Hippocampal formation (tissue), 2 donors: Measurements from ENCODE around the gene SPACA7.

Experiments used
- DNase-seq, 2 donors: peaks; one replicate each; lab custom pipeline; 2025; lab: John Stamatoyannopoulos, UW

Gene SPACA7

DNA sequence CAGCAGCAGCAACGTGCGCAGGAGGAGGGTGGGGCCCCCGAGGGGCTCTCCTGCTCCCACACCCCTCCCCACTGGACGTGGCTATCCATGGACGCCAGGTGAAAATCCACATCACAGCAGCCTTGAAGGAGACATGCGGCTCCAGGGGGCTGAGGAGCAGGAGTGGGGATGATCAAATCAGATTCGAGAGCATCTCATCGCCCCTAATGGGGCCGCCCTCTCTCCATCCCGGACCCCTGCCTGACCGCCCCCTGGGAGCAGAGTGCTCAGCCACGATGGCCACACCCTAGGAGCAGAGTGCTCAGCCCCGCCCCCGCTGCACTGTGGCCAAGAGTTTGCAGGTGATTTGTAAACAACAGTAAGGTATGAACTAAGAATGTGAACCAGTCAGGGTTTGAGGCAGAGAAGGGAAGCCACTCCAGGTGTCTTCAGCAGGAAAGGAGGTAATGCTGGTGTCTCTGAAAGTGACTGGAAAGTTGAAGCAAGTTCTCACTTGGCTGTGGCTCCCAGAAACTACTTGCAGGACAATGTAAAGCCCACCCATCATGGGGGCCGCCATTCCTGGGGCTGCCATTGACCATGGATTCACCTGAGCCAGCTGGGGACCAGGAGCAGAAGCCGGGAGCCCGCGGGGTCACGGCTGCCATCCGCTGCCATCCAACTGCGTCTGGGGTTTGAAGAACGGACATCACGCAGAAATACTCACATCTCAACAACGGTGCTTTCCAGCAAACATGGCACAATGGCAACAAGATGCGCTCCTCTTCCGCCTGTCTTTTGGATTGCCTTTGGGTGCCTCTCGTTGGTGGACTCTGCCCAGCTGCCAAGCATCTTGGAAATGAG lies 71.8 kb downstream of the SPACA7 start:
- no peak for DNase-seq

- DNase-seq: no peak
Observed at GRCh38 chr13:112448621-112449544, 72.7 kb downstream of the SPACA7 start.

- DNase-seq: no peak
Observed at GRCh38 chr13:112449545-112449930, 73.4 kb downstream of the SPACA7 start.

DNA sequence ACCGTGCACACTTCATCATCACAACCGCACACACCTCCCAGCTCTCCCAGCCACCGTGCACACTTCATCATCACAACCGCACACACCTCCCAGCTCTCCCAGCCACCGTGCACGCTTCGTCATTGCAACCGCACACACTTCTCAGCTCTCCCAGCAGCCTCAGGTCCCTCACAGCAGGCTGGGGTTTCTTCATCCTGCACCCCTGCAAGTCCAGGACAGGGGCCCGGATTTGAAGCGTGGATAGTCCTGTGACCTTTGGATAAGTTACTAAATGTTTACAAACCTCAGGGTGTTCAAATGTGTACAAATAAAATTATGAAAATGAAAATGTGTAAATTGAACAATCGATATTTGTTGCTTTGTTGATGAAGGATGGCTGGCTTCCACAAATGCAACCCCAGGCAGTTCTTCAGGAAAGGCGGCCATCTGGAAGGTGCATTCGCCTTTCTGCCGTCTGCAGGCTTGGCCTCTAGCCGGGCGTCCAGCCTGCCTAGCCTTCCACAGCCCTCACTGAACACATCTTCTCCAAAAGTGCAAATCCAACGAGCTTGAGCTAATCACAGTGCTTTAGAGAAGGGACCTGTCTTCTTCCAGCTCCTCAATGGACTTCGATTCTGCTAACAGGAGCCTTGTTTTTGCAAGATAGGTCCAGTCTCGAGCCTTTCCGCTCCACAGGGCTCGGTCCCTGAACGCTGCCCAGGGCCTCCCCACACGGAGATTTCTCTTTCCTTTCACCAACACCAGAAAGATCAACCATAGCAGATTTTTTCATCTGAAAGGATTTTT lies 74.2 kb downstream of the SPACA7 start:
- DNase-seq: no peak

DNA sequence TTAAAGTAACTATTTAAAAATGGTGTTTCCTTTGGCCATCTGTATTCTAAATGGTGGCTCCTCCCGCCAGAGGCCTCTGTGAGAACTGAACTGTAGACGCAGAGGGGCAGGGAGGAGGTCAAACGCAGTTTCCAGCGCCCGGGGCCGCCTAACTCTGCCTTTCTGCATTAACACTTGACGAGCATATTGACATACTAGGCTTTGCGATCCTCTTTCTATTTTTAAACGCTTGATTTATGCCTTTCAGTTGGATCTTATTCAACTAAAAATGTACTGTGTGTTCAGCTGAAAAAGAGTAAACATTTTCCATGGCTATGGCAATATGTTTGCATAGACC lies 74.7 kb downstream of the SPACA7 start:
- DNase-seq: no peak

GRCh38 chr13:112451512-112452379 lies 75.6 kb downstream of the SPACA7 start:
- no peak for DNase-seq

DNA sequence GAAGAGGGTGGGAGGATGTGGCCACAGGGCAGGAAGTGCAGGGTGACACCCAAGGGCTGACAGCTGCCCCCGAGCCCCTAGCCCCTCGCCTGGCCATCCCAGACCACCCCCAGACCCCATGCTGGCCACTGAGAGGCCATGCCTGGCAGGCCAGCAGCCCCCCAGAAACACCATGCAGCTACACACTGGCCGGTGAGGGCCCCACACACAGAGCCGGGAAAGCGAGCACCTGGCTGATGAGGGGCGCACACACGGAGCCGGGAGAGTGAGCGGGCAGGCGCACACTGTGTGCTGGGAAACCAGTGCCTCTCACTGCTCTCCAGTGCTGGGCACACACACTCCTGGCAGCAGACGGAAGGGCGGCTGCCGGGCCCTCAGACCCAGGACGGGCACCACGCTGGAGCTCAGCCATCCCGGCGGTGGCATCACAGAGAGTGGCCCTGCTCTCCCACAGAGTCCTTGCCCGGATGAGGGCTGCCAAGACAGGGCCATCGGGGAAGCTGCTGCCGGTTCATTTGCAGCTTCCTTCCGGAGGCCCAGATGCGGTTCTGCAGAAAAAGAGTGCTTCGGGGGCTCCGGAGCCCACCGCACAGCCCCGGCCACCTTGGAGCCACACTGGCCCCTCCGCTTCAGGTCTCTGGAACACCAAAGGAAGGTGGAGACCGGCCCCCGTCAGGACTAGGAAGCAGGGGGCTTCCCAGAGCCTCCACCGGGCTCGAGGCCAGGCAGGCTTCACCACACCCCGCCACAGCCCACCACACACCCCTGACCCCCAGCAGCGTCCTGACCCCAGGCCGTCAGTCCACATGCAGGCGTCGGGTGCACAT lies 76.4 kb downstream of the SPACA7 start:
- DNase-seq: no peak

DNA sequence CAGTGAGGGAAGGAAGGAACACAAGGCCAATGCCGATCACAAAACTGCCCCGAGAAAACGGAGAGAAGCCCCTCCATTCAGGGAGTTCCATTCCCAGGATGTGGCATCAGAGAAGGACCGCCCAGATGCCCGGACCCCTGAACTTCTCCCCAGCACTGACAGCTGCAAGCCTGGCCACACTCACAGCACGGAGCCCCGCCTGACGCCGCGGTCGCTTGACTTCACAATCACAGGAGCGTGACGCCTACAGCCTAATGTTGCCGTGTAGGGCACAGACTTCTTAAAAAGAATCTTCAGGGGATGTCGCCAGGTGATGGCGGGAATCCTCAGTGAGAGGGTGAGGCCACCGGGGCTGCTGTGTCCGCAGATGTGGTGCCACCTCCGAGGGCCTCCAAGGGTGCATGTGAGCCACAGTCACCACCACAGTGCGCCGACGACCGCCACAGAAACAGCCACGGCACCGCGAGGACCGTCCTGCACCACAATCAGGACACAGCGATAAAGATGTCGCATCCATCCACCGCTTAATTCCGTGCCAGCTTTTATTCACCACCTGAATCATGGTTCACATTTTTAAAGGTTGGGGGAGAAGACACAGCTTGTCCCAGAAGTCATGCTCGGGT lies 77.2 kb downstream of the SPACA7 start:
- DNase-seq: no peak

DNA sequence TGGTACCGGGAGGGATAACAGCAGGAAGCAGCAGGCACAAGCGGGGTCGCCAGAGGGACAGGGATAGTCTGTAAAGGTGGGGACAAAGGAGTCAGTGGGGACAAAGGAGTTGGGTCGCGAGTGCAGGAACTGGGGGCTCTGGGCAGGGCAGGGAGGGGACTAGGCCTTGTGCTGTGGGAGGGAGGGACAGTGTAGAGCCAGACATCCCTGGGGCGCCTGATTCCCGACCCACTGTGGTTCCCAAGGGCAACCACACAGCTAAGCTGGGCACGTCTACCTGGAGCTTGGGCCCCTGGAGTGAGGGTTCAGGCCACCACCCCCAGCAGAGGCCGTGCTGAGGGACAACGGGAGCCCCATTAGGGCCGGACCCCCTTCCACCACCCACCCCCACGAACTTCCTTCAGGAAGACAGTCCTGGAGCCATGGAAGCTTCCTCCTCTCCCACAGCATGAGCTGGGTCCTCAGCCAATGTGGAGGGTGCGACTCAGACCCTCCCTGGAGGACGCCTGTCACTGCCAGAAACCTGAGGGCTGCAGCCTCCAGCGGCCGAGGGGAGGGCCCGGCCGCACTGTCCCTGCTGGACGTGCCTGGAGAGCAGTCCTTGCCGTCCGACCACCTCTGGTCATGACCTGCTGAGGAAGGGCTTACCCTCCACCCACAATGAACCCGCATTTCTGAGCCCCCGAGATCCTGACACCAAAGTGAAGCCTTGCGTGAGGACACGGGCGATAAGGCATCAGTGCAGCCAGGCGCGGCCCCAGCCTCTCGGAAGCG lies 77.9 kb downstream of the SPACA7 start:
- DNase-seq: no peak

DNA sequence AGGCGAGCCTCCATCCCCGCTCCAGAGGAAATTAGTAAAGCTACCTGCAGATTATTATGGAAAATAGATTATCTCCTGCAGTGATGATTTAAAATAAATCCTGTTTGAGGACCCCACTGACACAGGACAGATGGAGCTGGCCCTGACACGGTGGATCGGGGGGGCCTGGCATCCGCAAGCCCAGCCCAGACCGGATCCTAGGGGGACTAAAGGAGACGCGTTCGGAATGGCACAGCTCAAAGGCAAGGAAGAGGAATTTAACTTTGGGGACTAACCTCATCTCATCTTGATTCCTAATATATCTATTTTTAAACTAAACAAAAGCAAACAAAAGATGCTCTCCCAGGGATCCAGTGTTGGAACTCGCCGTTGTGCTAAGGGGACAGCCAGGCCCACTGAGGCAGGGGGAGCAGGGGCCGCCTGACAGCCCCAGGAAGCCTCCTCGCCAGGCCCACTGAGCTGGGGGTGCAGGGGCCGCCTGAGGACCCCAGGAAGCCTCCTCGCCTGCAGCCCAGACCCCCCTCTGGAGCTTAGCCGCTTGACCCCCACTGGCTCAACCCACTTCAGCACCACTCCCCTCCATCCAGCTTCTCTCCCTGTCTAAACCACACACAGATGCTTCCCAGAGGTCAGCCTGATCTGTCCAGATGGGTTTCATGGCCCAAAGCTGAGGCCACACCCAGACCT lies 78.6 kb downstream of the SPACA7 start:
- DNase-seq: no peak

- no peak for DNase-seq
Observed at GRCh38 chr13:112455476-112456059, 79.4 kb downstream of the SPACA7 start.

- no peak for DNase-seq
Observed at GRCh38 chr13:112456138-112457056, 80.2 kb downstream of the SPACA7 start.

GRCh38 chr13:112457081-112457480 lies 80.9 kb downstream of the SPACA7 start:
- DNase-seq: no peak

DNA sequence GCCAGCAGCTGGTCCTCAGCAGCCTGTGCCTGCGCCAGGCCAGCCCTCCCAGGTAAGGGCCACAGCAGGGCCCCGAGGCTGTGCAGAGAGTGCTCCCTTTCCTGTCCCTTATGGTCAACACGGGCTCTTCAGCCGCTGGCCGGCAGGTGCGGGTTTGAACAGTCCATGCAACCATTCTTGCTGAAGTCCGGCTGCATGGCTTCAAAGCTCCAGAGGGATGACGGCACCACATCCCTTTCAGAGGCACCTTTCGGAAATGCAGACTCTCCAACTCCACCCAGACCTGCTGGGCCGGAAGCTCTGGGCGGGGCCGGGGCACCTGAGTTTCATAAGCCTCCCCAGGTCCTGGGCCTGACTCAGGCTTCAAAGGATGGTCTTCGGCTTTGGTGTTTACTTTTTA lies 81.3 kb downstream of the SPACA7 start:
- DNase-seq: no peak

DNA sequence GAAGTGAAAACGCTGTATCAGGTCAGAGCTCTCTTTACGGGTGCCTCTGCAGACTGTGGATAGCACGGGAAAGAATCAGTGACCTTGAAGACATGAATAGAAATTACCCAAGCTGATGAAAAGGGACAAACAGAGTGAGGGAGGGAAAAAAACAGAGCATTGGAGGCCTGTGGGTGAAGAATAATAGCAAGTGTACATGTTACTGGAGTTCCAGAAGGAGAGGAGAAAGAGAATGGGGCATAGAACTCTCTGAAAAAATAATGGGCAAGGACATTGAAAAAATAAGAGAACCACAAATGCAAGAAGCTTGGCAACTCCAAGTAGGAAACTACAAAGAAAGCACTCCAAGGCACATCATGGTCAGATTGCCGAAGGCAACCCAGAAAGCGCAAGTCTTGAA lies 86.3 kb downstream of the SPACA7 start:
- no peak for DNase-seq

GRCh38 chr13:112464720-112465119 lies 88.6 kb downstream of the SPACA7 start:
- DNase-seq: no peak
